ENCODE results near the gene EIPR1. TPM values are rescaled to one million over a fixed set of nuclear protein-coding genes. Genes with fewer than 3 reads are reported as not detected.

EIPR1 gene
- total RNA-seq, 1 experiment from 2014 or later: 22.8 TPM

DNA sequence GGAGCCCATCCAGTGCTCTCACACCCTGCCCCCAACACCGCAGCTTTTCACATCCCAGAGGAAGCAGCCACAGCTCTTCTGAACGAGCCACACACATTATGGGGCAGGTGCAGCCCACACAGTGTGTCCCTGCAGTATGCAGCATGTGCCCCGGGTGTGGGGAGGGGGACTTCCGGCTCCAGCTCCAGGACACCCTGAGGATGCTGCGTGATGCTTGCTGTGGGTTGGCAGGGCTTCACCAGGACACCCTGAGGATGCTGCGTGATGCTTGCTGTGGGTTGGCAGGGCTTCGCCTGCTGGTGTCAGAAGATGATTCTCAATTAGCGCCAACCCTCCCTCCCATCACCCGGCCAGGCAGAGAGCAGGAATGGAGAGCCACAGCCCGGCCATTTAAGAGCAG is 193.9 kb downstream of the EIPR1 start:
- Mint-ChIP-seq H3K4me3 (no peak overlapping the region), H3K27me3 (ENCODE audit: low read depth) (no peaks in the 10 kb centered on the region), H3K4me1 (no peaks in the 10 kb centered on the region), H3K27ac (no peak overlapping the region), H3K36me3 (peaks cover 4% of the 10 kb centered on the region), H3K9me3 (peaks cover 3% of the 10 kb centered on the region; the same call in 1 of the 2 replicates)
- no peak for DNase-seq (ENCODE audit: low spot score)
- POLR2A ChIA-PET: no interaction called here
- CTCF ChIA-PET: no interaction called here
- no peak for ATAC-seq
- TF ChIP-seq ZNF219 (CRISPR knock-in tag; IDR thresholded peaks at IDR 0.05; ENCODE audit: borderline replicate concordance) (no peak), GTF2I (CRISPR knock-in tag; conservative IDR thresholded peaks at IDR 0.05) (no peak), NFYB (CRISPR knock-in tag; conservative IDR thresholded peaks at IDR 0.05; ENCODE audit: low read depth) (no peak), ESRRA (CRISPR knock-in tag; IDR thresholded peaks at IDR 0.05; ENCODE audit: borderline replicate concordance) (no peak), ZBTB21 (CRISPR knock-in tag; IDR thresholded peaks at IDR 0.05; ENCODE audit: borderline replicate concordance) (no peak), ZNF317 (CRISPR knock-in tag; IDR thresholded peaks at IDR 0.05; ENCODE audit: borderline replicate concordance, low read depth) (no peak), FOXK1 (CRISPR knock-in tag; IDR thresholded peaks at IDR 0.05) (no peak)
- TF ChIP-seq, protein P1, sequence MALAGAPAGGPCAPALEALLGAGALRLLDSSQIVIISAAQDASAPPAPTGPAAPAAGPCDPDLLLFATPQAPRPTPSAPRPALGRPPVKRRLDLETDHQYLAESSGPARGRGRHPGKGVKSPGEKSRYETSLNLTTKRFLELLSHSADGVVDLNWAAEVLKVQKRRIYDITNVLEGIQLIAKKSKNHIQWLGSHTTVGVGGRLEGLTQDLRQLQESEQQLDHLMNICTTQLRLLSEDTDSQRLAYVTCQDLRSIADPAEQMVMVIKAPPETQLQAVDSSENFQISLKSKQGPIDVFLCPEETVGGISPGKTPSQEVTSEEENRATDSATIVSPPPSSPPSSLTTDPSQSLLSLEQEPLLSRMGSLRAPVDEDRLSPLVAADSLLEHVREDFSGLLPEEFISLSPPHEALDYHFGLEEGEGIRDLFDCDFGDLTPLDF (CRISPR knock-in tag; IDR thresholded peaks at IDR 0.05): no peak
- TF ChIP-seq, protein P2, sequence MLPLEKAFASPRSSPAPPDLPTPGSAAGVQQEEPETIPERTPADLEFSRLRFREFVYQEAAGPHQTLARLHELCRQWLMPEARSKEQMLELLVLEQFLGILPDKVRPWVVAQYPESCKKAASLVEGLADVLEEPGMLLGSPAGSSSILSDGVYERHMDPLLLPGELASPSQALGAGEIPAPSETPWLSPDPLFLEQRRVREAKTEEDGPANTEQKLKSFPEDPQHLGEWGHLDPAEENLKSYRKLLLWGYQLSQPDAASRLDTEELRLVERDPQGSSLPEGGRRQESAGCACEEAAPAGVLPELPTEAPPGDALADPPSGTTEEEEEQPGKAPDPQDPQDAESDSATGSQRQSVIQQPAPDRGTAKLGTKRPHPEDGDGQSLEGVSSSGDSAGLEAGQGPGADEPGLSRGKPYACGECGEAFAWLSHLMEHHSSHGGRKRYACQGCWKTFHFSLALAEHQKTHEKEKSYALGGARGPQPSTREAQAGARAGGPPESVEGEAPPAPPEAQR (CRISPR knock-in tag; IDR thresholded peaks at IDR 0.05): no peak
- TF ChIP-seq, protein P3, sequence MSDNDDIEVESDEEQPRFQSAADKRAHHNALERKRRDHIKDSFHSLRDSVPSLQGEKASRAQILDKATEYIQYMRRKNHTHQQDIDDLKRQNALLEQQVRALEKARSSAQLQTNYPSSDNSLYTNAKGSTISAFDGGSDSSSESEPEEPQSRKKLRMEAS (CRISPR knock-in tag; IDR thresholded peaks at IDR 0.05): no peak
- TF ChIP-seq, protein P4, sequence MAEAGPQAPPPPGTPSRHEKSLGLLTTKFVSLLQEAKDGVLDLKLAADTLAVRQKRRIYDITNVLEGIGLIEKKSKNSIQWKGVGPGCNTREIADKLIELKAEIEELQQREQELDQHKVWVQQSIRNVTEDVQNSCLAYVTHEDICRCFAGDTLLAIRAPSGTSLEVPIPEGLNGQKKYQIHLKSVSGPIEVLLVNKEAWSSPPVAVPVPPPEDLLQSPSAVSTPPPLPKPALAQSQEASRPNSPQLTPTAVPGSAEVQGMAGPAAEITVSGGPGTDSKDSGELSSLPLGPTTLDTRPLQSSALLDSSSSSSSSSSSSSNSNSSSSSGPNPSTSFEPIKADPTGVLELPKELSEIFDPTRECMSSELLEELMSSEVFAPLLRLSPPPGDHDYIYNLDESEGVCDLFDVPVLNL (CRISPR knock-in tag; IDR thresholded peaks at IDR 0.05; ENCODE audit: borderline replicate concordance, low read depth): no peak
- TF ChIP-seq, protein P5, sequence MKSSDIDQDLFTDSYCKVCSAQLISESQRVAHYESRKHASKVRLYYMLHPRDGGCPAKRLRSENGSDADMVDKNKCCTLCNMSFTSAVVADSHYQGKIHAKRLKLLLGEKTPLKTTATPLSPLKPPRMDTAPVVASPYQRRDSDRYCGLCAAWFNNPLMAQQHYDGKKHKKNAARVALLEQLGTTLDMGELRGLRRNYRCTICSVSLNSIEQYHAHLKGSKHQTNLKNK (CRISPR knock-in tag; IDR thresholded peaks at IDR 0.05): no peak
- TF ChIP-seq, protein P6, sequence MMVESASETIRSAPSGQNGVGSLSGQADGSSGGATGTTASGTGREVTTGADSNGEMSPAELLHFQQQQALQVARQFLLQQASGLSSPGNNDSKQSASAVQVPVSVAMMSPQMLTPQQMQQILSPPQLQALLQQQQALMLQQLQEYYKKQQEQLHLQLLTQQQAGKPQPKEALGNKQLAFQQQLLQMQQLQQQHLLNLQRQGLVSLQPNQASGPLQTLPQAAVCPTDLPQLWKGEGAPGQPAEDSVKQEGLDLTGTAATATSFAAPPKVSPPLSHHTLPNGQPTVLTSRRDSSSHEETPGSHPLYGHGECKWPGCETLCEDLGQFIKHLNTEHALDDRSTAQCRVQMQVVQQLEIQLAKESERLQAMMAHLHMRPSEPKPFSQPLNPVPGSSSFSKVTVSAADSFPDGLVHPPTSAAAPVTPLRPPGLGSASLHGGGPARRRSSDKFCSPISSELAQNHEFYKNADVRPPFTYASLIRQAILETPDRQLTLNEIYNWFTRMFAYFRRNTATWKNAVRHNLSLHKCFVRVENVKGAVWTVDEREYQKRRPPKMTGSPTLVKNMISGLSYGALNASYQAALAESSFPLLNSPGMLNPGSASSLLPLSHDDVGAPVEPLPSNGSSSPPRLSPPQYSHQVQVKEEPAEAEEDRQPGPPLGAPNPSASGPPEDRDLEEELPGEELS (CRISPR knock-in tag; IDR thresholded peaks at IDR 0.05): no peak
- TF ChIP-seq, protein P7, sequence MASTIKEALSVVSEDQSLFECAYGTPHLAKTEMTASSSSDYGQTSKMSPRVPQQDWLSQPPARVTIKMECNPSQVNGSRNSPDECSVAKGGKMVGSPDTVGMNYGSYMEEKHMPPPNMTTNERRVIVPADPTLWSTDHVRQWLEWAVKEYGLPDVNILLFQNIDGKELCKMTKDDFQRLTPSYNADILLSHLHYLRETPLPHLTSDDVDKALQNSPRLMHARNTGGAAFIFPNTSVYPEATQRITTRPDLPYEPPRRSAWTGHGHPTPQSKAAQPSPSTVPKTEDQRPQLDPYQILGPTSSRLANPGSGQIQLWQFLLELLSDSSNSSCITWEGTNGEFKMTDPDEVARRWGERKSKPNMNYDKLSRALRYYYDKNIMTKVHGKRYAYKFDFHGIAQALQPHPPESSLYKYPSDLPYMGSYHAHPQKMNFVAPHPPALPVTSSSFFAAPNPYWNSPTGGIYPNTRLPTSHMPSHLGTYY (CRISPR knock-in tag; IDR thresholded peaks at IDR 0.05): no peak
- TF ChIP-seq, protein P8, sequence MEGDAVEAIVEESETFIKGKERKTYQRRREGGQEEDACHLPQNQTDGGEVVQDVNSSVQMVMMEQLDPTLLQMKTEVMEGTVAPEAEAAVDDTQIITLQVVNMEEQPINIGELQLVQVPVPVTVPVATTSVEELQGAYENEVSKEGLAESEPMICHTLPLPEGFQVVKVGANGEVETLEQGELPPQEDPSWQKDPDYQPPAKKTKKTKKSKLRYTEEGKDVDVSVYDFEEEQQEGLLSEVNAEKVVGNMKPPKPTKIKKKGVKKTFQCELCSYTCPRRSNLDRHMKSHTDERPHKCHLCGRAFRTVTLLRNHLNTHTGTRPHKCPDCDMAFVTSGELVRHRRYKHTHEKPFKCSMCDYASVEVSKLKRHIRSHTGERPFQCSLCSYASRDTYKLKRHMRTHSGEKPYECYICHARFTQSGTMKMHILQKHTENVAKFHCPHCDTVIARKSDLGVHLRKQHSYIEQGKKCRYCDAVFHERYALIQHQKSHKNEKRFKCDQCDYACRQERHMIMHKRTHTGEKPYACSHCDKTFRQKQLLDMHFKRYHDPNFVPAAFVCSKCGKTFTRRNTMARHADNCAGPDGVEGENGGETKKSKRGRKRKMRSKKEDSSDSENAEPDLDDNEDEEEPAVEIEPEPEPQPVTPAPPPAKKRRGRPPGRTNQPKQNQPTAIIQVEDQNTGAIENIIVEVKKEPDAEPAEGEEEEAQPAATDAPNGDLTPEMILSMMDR (IDR thresholded peaks at IDR 0.05): no peak
- TF ChIP-seq, protein P9, sequence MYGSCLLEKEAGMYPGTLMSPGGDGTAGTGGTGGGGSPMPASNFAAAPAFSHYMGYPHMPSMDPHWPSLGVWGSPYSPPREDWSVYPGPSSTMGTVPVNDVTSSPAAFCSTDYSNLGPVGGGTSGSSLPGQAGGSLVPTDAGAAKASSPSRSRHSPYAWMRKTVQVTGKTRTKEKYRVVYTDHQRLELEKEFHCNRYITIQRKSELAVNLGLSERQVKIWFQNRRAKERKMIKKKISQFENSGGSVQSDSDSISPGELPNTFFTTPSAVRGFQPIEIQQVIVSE (CRISPR knock-in tag; IDR thresholded peaks at IDR 0.05; ENCODE audit: borderline replicate concordance): no peak
